Measurements from ENCODE around the gene GRB10.

- TF ChIP-seq CTCF (IDR thresholded peaks at IDR 0.05; ENCODE audit: poor library complexity, severe bottlenecking) (no peak), RAD21 (conservative IDR thresholded peaks at IDR 0.05) (no peak), EP300 (conservative IDR thresholded peaks at IDR 0.05; ENCODE audit: poor library complexity, severe bottlenecking) (no peak), TAF1 (IDR thresholded peaks at IDR 0.05; ENCODE audit: low read depth) (no peak), POLR2AphosphoS5 (IDR thresholded peaks at IDR 0.05) (no peak)
Measured at GRCh38 chr7:50587737-50588136, 195.0 kb downstream of the GRB10 start.
